Body of pancreas (tissue), 4 donors: ENCODE results near the gene HEPHL1. TPM values are rescaled to one million over a fixed set of nuclear protein-coding genes. Genes with fewer than 3 reads are reported as not detected.
"Not testable (repeated sequence)": the region's sequence is repeated elsewhere in the genome, so short reads cannot be mapped to it uniquely, and the experiment has no call there.

Experiments
- ATAC-seq: fragments of 150-250 bp; one replicate; pipeline ENCODE4 v1.9.1; 2016
- DNase-seq, 4 donors: peaks; one replicate each; pipeline ENCODE4 v3.0.0-alpha.2; 2019
- H3K27ac ChIP-seq, 4 donors: fragments of 200-600 bp; sonication (generic); 1 replicate in 3 of 4; 2 replicates in 1 of 4; pipeline versions ENCODE4 v1.5.1 to v1.6.1; 2016 to 2019; ENCODE audit warnings: mild to moderate bottlenecking in 1 of 4, mixed read lengths in 1 of 4, moderate library complexity in 1 of 4
- H3K27me3 ChIP-seq, 2 donors: fragments of 200-600 bp; sonication (generic); one replicate each; pipeline ENCODE4 v1.6.0; 2016; ENCODE audit warnings: mild to moderate bottlenecking in 1 of 2
- H3K36me3 ChIP-seq, 2 donors: fragments of 200-600 bp; sonication (generic); replicated peaks in 1 of 2; 2 replicates each; pipeline ENCODE4 v1.5.1; 2016; ENCODE audit warnings: low read depth in 2 of 2; ENCODE audit not compliant: insufficient read depth in 1 of 2
- H3K4me1 ChIP-seq: fragments of 200-600 bp; sonication (generic); one replicate; pipeline ENCODE4 v1.6.0; 2016
- H3K4me3 ChIP-seq, 2 donors: fragments of 200-600 bp; sonication (generic); 1 replicate in 1 of 2; 2 replicates in 1 of 2; pipeline ENCODE4 v1.5.1; 2016 to 2019
- H3K9me3 ChIP-seq, 3 donors: fragments of 200-600 bp; sonication (generic); 1 replicate in 2 of 3; 2 replicates in 1 of 3; pipeline ENCODE4 v1.5.1; 2016
- POLR2A ChIP-seq, 3 donors: fragments of 450-650 bp; IDR thresholded peaks; one replicate each; pipeline ENCODE4 v1.6.1; 2016; ENCODE audit warnings: antibody characterized with exemption in 3 of 3, mild to moderate bottlenecking in 2 of 3
- WGBS, 2 donors: methylation state at CpG; one replicate each; pipeline ENCODE4 v1.1.5; 2017; 5-methylcytosine and 5-hydroxymethylcytosine counted together
- intact Hi-C: fragments of 100-400 bp; cut with DNase I; formaldehyde crosslinking; loops from one replicate; pipeline ENCODE4 v1.15.1; 2023
- small RNA-seq: library from RNA; depleted of rRNA; stranded (forward); fragments of <200 nt; gene quantifications from one replicate; pipeline ENCODE3, GENCODE V24; 2016
- total RNA-seq, 2 donors: library from RNA; depleted of rRNA; stranded (reverse); fragments of >200 nt; gene quantifications; one replicate each; pipeline ENCODE4 v1.1.0, GENCODE V29; 2016
- TF ChIP-seq, protein P1 (sequence below), 7 experiments: fragments of 450-650 bp in 4 of 7; fragments of 200-600 bp in 3 of 7; sonication (generic) in 3 of 7; IDR thresholded peaks; one replicate each; pipeline ENCODE4 v1.5.1; 2016 to 2019; ENCODE audit warnings: antibody characterized with exemption in 7 of 7

HEPHL1 gene
- total RNA-seq, 2 donors from 2014 or later = not detected

- H3K27me3 ChIP-seq = no peaks in the 10 kb centered on the region
- 72 to 74% methylated on average over 3 of the region's 3 CpGs for WGBS, 2 donors
- no peaks in the 10 kb centered on the region for H3K9me3 ChIP-seq
- intact Hi-C loops = no loop called here
- ATAC-seq = no peak
- H3K27ac ChIP-seq = no peak overlapping the region
- H3K4me1 ChIP-seq = peaks cover 46% of the 10 kb centered on the region
- TF ChIP-seq, protein P1, sequence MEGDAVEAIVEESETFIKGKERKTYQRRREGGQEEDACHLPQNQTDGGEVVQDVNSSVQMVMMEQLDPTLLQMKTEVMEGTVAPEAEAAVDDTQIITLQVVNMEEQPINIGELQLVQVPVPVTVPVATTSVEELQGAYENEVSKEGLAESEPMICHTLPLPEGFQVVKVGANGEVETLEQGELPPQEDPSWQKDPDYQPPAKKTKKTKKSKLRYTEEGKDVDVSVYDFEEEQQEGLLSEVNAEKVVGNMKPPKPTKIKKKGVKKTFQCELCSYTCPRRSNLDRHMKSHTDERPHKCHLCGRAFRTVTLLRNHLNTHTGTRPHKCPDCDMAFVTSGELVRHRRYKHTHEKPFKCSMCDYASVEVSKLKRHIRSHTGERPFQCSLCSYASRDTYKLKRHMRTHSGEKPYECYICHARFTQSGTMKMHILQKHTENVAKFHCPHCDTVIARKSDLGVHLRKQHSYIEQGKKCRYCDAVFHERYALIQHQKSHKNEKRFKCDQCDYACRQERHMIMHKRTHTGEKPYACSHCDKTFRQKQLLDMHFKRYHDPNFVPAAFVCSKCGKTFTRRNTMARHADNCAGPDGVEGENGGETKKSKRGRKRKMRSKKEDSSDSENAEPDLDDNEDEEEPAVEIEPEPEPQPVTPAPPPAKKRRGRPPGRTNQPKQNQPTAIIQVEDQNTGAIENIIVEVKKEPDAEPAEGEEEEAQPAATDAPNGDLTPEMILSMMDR (IDR thresholded peaks at IDR 0.05) = no peak
- no peak for TF ChIP-seq POLR2A (IDR thresholded peaks at IDR 0.05)
- DNase-seq = no peak
- no peaks in the 10 kb centered on the region for H3K36me3 ChIP-seq
- no peak overlapping the region for H3K4me3 ChIP-seq
Measured at GRCh38 chr11:94154095-94154856, 133.1 kb downstream of the HEPHL1 start.

DNA sequence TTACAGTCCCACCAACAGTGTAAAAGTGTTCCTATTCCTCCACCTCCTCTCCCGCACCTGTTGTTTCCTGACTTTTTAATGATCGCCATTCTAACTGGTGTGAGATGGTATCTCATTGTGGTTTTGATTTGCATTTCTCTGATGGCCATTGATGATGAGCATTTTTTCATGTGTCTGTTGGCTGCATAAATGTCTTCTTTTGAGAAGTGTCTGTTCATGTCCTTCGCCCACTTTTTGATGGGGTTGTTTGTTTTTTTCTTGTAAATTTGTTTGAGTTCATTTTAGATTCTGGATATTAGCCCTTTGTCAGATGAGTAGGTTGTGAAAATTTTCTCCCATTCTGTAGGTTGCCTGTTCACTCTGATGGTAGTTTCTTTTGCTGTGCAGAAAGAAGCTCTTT, 136.2 kb downstream of the HEPHL1 start:
- H3K4me3 ChIP-seq, H3K27ac ChIP-seq, DNase-seq, ATAC-seq, H3K36me3 ChIP-seq, H3K27me3 ChIP-seq, intact Hi-C loops, H3K9me3 ChIP-seq: not testable (repeated sequence)
- 91 to 96% methylated on average over 3 of the region's 3 CpGs for WGBS, 2 donors
- H3K4me1 ChIP-seq = peaks cover 19% of the 10 kb centered on the region

Small RNAs within 50 kb of the gene (small RNA-seq; reads per million reads assigned to genes)
- gene AP002795.1 = not detected

Other genes starting within 250 kb of the HEPHL1 start
- 10 to 100 TPM; 18.9 to 22.4 TPM for gene MED17, start 237.1 kb upstream of the HEPHL1 start, total RNA-seq
- not detected for gene VSTM5, start 170.7 kb upstream of the HEPHL1 start, total RNA-seq
- 10 to 100 TPM in 1 of 2 donors, 1 to 10 TPM in 1; 8.6 to 14.2 TPM for gene PANX1, start 107.5 kb downstream of the HEPHL1 start, total RNA-seq